ENCODE results near the gene CDH1. TPM values are rescaled to one million over a fixed set of nuclear protein-coding genes. Genes with fewer than 3 reads are reported as not detected.

Gene CDH1
- total RNA-seq, 1 donor from 2014 or later: 219 TPM

DNA sequence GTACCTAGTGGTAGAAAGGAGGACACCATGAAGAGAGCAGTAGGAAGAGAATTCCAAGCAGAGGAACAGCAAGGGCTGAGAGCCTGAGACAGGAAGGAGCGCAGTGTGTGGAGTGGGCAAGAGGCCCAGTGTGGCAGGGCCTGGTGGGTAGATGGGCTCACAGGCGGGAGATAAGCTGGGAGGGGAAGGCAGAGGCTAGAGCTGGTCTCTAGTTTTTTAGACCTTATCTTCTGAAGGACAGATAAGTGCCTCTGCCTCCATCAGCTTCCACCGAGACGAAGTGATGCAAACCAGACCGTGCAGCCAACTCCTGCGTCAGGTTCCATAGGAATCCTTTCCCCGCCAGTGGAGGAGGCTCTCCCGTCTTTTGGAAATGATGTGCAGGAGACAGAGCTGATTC, 33.6 kb downstream of the CDH1 start:
- TF ChIP-seq, protein P1, sequence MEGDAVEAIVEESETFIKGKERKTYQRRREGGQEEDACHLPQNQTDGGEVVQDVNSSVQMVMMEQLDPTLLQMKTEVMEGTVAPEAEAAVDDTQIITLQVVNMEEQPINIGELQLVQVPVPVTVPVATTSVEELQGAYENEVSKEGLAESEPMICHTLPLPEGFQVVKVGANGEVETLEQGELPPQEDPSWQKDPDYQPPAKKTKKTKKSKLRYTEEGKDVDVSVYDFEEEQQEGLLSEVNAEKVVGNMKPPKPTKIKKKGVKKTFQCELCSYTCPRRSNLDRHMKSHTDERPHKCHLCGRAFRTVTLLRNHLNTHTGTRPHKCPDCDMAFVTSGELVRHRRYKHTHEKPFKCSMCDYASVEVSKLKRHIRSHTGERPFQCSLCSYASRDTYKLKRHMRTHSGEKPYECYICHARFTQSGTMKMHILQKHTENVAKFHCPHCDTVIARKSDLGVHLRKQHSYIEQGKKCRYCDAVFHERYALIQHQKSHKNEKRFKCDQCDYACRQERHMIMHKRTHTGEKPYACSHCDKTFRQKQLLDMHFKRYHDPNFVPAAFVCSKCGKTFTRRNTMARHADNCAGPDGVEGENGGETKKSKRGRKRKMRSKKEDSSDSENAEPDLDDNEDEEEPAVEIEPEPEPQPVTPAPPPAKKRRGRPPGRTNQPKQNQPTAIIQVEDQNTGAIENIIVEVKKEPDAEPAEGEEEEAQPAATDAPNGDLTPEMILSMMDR (IDR thresholded peaks at IDR 0.05; ENCODE audit: unreplicated experiment): no peak
- peaks cover 3% of the 10 kb centered on the region for H3K4me1 Mint-ChIP-seq
- no peak overlapping the region for H3K27ac Mint-ChIP-seq
- no peaks in the 10 kb centered on the region for H3K27me3 Mint-ChIP-seq (ENCODE audit: low read depth)
- H3K9me3 Mint-ChIP-seq: no peaks in the 10 kb centered on the region
- DNase-seq (ENCODE audit: low spot score in 2 of 2, unreplicated experiment in 2 of 2): no peak
- H3K36me3 Mint-ChIP-seq: peaks cover 17% of the 10 kb centered on the region
- H3K4me3 Mint-ChIP-seq: no peak overlapping the region

DNA sequence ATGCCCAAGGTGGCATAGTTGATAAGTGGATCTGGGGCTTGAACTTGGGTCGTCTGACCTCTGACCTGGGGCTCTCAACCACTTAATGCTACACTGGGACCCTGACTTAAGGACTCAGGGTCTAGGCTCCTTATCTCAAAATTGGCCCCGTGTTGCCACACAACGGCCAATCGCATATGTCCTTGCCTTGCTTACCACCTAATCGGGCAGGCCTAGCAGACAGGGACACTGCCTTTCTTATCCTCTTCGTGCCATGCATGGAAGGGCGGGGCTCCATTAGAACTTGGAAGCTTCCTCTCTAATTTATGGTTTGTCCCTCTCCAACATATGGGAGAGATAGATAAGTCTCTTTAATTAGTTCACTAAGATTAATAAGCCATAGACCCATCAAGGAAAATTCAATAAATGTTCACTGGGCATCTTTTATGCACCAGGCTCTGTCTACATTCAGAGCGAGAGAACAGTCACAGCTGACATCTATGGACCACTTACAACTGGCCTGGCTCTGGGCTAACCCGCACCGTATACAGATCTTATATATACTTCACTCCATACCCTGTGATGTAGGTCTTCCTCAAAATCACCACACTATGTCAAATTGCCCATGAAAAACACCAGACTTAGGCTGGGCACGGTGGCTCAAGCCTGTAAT, 35.1 kb downstream of the CDH1 start:
- TF ChIP-seq, protein P1 (IDR thresholded peaks at IDR 0.05; ENCODE audit: unreplicated experiment): no peak
- no peaks in the 10 kb centered on the region for H3K27me3 Mint-ChIP-seq (ENCODE audit: low read depth)
- H3K4me3 Mint-ChIP-seq: no peak overlapping the region
- no peaks in the 10 kb centered on the region for H3K9me3 Mint-ChIP-seq
- H3K4me1 Mint-ChIP-seq: peaks cover 2% of the 10 kb centered on the region
- no peak for DNase-seq (ENCODE audit: low spot score in 2 of 2, unreplicated experiment in 2 of 2)
- no peak overlapping the region for H3K27ac Mint-ChIP-seq
- peaks cover 17% of the 10 kb centered on the region for H3K36me3 Mint-ChIP-seq

DNA sequence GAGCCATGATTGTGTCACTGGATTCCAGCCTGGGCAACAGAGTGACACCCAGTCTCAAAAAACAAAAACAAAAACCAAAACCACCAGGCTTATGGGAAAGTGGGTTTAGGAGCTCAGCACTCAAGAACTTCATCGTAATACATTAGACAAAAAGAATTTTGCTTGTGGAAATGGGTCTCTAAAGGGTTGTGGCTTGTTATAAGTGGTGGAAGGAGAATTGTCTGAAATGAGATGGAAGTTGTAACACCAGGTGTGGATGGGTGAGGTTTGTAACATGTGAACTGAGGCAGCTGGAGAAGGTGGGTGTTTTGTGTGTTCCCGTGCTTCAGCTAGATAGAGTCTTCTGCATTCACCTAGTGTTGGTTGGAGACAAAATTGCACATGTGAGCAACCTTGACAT, 35.8 kb downstream of the CDH1 start:
- H3K27ac Mint-ChIP-seq: no peak overlapping the region

DNA sequence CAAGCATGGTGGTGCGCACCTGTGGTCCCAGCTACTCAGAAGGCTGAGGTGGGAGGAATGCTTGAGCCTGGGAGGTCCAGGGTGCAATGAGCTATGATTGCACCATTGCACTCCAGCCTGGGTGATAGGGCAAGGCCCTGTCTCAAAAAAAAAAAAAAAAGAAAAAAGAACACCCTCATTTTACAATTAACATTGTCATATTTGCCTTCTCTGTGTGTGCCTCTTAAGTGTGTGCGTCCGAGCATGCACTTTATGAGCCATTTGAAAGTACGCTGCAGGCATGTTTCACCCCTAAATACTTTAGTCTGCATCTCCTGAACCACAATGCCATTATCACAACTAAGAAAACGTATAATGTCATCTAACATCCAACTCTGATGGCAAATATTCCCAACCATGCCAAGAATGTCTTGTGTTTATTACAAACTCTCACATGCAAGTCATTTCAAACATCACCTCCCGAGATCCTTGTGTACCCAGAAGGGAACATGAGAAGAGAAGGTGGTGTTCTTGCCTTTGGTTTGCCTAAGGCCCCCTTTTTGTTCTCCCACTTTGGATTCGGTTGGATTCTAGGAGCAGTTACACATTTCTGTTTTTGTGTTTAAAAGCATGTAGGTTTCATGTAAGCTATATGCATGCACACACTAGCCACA, 38.0 kb downstream of the CDH1 start:
- Mint-ChIP-seq H3K9me3 (no peaks in the 10 kb centered on the region), H3K4me1 (peaks cover 10% of the 10 kb centered on the region), H3K4me3 (no peak overlapping the region), H3K27ac (no peak overlapping the region), H3K36me3 (peaks cover 14% of the 10 kb centered on the region), H3K27me3 (ENCODE audit: low read depth) (no peaks in the 10 kb centered on the region)
- DNase-seq (ENCODE audit: low spot score in 2 of 2, unreplicated experiment in 2 of 2): no peak
- TF ChIP-seq, protein P1 (IDR thresholded peaks at IDR 0.05; ENCODE audit: unreplicated experiment): no peak

More for the DNA sequence above, 35.8 kb downstream of the CDH1 start:
- Mint-ChIP-seq H3K27me3 (ENCODE audit: low read depth) (no peaks in the 10 kb centered on the region), H3K9me3 (no peaks in the 10 kb centered on the region), H3K4me1 (peaks cover 2% of the 10 kb centered on the region), H3K36me3 (peaks cover 17% of the 10 kb centered on the region), H3K4me3 (no peak overlapping the region)
- TF ChIP-seq, protein P1 (IDR thresholded peaks at IDR 0.05; ENCODE audit: unreplicated experiment): no peak
- DNase-seq (ENCODE audit: low spot score in 2 of 2, unreplicated experiment in 2 of 2): no peak

DNA sequence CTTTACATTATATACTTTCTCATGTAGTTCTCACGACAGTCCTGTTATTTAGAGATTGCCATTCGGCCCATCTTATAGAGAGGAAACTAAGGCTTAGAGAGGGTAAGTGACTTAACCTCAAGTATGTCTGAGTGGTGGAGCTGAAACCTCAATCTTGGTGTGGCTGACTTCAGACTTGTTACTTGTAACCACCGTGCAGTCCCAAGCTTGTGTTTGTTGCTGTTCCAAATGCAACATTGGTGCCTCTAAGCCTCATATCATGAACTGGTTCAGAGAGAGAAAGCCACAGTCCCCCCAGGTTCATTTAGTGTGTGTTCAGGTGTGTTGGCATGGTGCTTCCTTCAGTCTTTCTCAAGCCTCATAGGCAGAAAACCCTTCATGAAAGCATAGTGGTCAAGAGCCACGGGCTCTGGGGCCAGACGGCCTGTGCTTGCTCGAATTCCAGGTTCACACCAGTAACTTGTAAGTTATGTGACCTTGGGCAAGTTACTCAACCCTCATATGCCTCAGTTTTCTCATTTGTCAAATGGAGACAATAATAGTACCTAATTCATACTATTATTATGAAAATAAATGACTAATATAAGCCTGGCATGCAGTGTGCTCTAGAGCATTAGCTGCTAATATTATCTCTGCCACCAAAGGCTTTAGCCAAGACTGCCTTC, 39.9 kb downstream of the CDH1 start:
- no peaks in the 10 kb centered on the region for H3K27me3 Mint-ChIP-seq (ENCODE audit: low read depth)
- no peak for DNase-seq (ENCODE audit: low spot score in 2 of 2, unreplicated experiment in 2 of 2)
- H3K27ac Mint-ChIP-seq: no peak overlapping the region
- H3K9me3 Mint-ChIP-seq: no peaks in the 10 kb centered on the region
- no peak overlapping the region for H3K4me3 Mint-ChIP-seq
- H3K4me1 Mint-ChIP-seq: peaks cover 10% of the 10 kb centered on the region
- H3K36me3 Mint-ChIP-seq: peaks cover 9% of the 10 kb centered on the region
- TF ChIP-seq, protein P1 (IDR thresholded peaks at IDR 0.05; ENCODE audit: unreplicated experiment): no peak
